ENCODE results near the gene HLA-G. TPM values are rescaled to one million over a fixed set of nuclear protein-coding genes. Genes with fewer than 3 reads are reported as not detected.

HLA-G gene
- total and polyA plus RNA-seq, 2 of the 4 experiments (the other 2 are of a cell fraction), result not detected

GRCh38 chr6:29810371-29810770 lies 17.3 kb upstream of the HLA-G start:
- H3K9ac ChIP-seq (ENCODE audit: low read depth, low read length), result no peak overlapping the region
- no peak overlapping the region for H3K4ac ChIP-seq (ENCODE audit: low read depth, low read length)
- BruUV-seq (replicated peaks), result no TSS peak
- no peaks in the 10 kb centered on the region for H3K9me3 ChIP-seq (ENCODE audit: control insufficient read depth, insufficient read depth, low read length)
- no peak overlapping the region for H3K4me2 ChIP-seq (ENCODE audit: low read depth, low read length)
- no peak for ATAC-seq (ENCODE audit: low read depth)
- no peak overlapping the region for H2AK9ac ChIP-seq (replicated peaks; ENCODE audit: low read depth, low read length, poor library complexity)
- no peak overlapping the region for H3K14ac ChIP-seq (replicated peaks; ENCODE audit: low read depth, low read length)
- no peaks in the 10 kb centered on the region for H3K79me1 ChIP-seq (ENCODE audit: low read depth in 1 of 2, low read length in 2 of 2)
- TF ChIP-seq FOS (IDR thresholded peaks at IDR 0.05; ENCODE audit: low read depth, low read length) (no peak), CEBPB (IDR thresholded peaks at IDR 0.05; ENCODE audit: low read depth, low read length) (no peak), NFE2L2 (IDR thresholded peaks at IDR 0.05; ENCODE audit: low read depth, low read length) (no peak), RCOR1 (IDR thresholded peaks at IDR 0.05; ENCODE audit: insufficient replicate concordance, low read length) (no peak), CTCF (conservative IDR thresholded peaks at IDR 0.05; ENCODE audit: low read depth, low read length) (no peak), ELK1 (IDR thresholded peaks at IDR 0.05; ENCODE audit: borderline replicate concordance, low read depth, low read length) (no peak), MXI1 (IDR thresholded peaks at IDR 0.05; ENCODE audit: borderline replicate concordance, low read depth, low read length) (no peak), POLR2A (IDR thresholded peaks at IDR 0.05; ENCODE audit: low read depth, low read length) (no peak), RAD21 (IDR thresholded peaks at IDR 0.05; ENCODE audit: low read length) (no peak), RFX5 (IDR thresholded peaks at IDR 0.05; ENCODE audit: low read depth, low read length) (no peak), MAZ (IDR thresholded peaks at IDR 0.05; ENCODE audit: borderline replicate concordance, low read depth, low read length) (no peak), SMC3 (IDR thresholded peaks at IDR 0.05; ENCODE audit: low read depth, low read length) (no peak), CHD1 (IDR thresholded peaks at IDR 0.05; ENCODE audit: low read depth, low read length) (no peak), USF2 (IDR thresholded peaks at IDR 0.05; ENCODE audit: low read depth, low read length) (no peak), MAFK (IDR thresholded peaks at IDR 0.05; ENCODE audit: low read depth, low read length) (no peak)
- H2AK5ac ChIP-seq (ENCODE audit: low read depth, low read length), result no peak overlapping the region
- ChIA-PET POLR2A (ENCODE audit: unreplicated experiment) (no interaction called here), CTCF (no interaction called here)
- no peak overlapping the region for H3K23ac ChIP-seq (ENCODE audit: low read depth, low read length)
- no peak overlapping the region for H3K56ac ChIP-seq (ENCODE audit: extremely low read depth, insufficient read depth, low read length)
- dilution Hi-C loops (cut with HindIII; ENCODE audit: low sequenced_read_pairs, unreplicated experiment) (no loop called here), intact Hi-C loops (cut with micrococcal nuclease) (no loop called here), in situ Hi-C loops (cut with MboI; ENCODE audit: low sequenced_read_pairs) (no loop called here)
- no peaks in the 10 kb centered on the region for H3K36me3 ChIP-seq (ENCODE audit: control insufficient read depth, insufficient read depth, low read length)
- H3K27me3 ChIP-seq (ENCODE audit: control insufficient read depth, insufficient read depth, low read length), result peaks cover 2% of the 10 kb centered on the region; the same call in 1 of the 2 replicates
- H3K18ac ChIP-seq (ENCODE audit: low read depth, low read length), result no peak overlapping the region
- H4K5ac ChIP-seq (ENCODE audit: low read depth, low read length), result no peak overlapping the region
- H2BK120ac ChIP-seq (ENCODE audit: low read depth, low read length), result no peak overlapping the region
- H3K4me1 ChIP-seq (ENCODE audit: control insufficient read depth, insufficient read depth, low read length), result no peaks in the 10 kb centered on the region
- no peak overlapping the region for H2BK5ac ChIP-seq (ENCODE audit: low read depth, low read length, poor library complexity, severe bottlenecking)
- H2AFZ ChIP-seq (replicated peaks; ENCODE audit: low read length, poor library complexity), result no peak overlapping the region
- WGBS, 2 experiments (ENCODE audit: extremely low coverage in 2 of 2, insufficient read length in 1 of 2), result no CpG with 5 or more reads among the region's 2 CpGs
- no peak overlapping the region for H2BK15ac ChIP-seq (ENCODE audit: low read depth, low read length)
- H4K8ac ChIP-seq (ENCODE audit: low read depth in 2 of 2, low read length in 2 of 2), result no peak overlapping the region
- no peak overlapping the region for H2BK20ac ChIP-seq (ENCODE audit: low read depth, low read length)
- no peak overlapping the region for H3K4me3 ChIP-seq (ENCODE audit: insufficient read depth, low read depth, low read length)
- H4K91ac ChIP-seq (ENCODE audit: insufficient read depth, low read depth, low read length), result no peak overlapping the region
- H4K20me1 ChIP-seq (ENCODE audit: insufficient read depth, low read length), result no peaks in the 10 kb centered on the region
- no peak overlapping the region for H3K27ac ChIP-seq (ENCODE audit: insufficient read depth, low read length)
- H3K9me1 ChIP-seq (ENCODE audit: insufficient read depth, low read length), result no peaks in the 10 kb centered on the region
- DNase-seq, result no peak

Measured in IMR-90 (cell line).